Keratinocyte (primary cell): Measurements from ENCODE around the gene RAP1GAP2. TPM values are rescaled to one million over a fixed set of nuclear protein-coding genes. Genes with fewer than 3 reads are reported as not detected.
"Not testable (repeated sequence)": the region's sequence is repeated elsewhere in the genome, so short reads cannot be mapped to it uniquely, and the experiment has no call there.

Experiments
- DNase-seq: peaks from one replicate; pipeline ENCODE4 v3.0.0-alpha.2; 2011; ENCODE audit warnings: low read depth, missing footprints, low spot score
- FAIRE-seq: peaks from 2 replicates; lab custom pipeline; 2011; peaks lifted over from hg19 to GRCh38; lab: Jason Lieb, UNC
- H2AFZ ChIP-seq: 2 replicates; pipeline ENCODE4 v1.6.0; 2012; ENCODE audit warnings: low read length, control low read depth, inconsistent platforms; ENCODE audit not compliant: control insufficient read depth
- H3K27ac ChIP-seq: 2 replicates; pipeline ENCODE4 v1.5.1; 2011; ENCODE audit warnings: low read length; ENCODE audit not compliant: control insufficient read depth, insufficient read depth
- H3K27me3 ChIP-seq: 3 replicates; pipeline ENCODE4 v1.6.0; 2011; ENCODE audit warnings: low read length; ENCODE audit not compliant: control insufficient read depth, insufficient read depth; ENCODE audit errors: extremely low read depth
- H3K36me3 ChIP-seq, 2 experiments: 2 replicates in 1 of 2; 3 replicates in 1 of 2; pipeline ENCODE4 v1.5.1; 2011; ENCODE audit warnings: low read length in 2 of 2, mild to moderate bottlenecking in 1 of 2; ENCODE audit not compliant: control insufficient read depth in 2 of 2, insufficient read depth in 2 of 2; ENCODE audit errors: extremely low read depth in 1 of 2
- H3K4me1 ChIP-seq: 3 replicates; pipeline ENCODE4 v1.5.1; 2011; ENCODE audit warnings: low read length; ENCODE audit not compliant: control insufficient read depth, insufficient read depth; ENCODE audit errors: extremely low read depth
- H3K4me2 ChIP-seq: 3 replicates; pipeline ENCODE4 v1.6.0; 2011; ENCODE audit warnings: low read depth, low read length; ENCODE audit not compliant: control insufficient read depth, insufficient read depth; ENCODE audit errors: extremely low read depth
- H3K4me3 ChIP-seq, 3 experiments: fragments of 200-600 bp in 1 of 3; sonication (generic) in 1 of 3; 2 replicates in 2 of 3; 3 replicates in 1 of 3; pipeline ENCODE4 v1.5.1; 2011 to 2016; ENCODE audit warnings: low read length in 3 of 3, mild to moderate bottlenecking in 3 of 3, control low read depth in 2 of 3, inconsistent platforms in 1 of 3, low read depth in 1 of 3, mixed read lengths in 1 of 3, mixed run types in 1 of 3, moderate library complexity in 1 of 3; ENCODE audit not compliant: control insufficient read depth in 2 of 3, insufficient read depth in 2 of 3; ENCODE audit errors: extremely low read depth in 1 of 3
- H3K79me2 ChIP-seq: 2 replicates; pipeline ENCODE4 v1.6.0; 2012; ENCODE audit warnings: low read length; ENCODE audit not compliant: control insufficient read depth, insufficient read depth
- H3K9ac ChIP-seq: 3 replicates; pipeline ENCODE4 v1.6.0; 2011; ENCODE audit warnings: low read length; ENCODE audit not compliant: control insufficient read depth, insufficient read depth; ENCODE audit errors: extremely low read depth
- H3K9me1 ChIP-seq: 3 replicates; pipeline ENCODE4 v1.6.0; 2011; ENCODE audit warnings: low read length; ENCODE audit not compliant: control insufficient read depth, insufficient read depth; ENCODE audit errors: extremely low read depth
- H3K9me3 ChIP-seq: 2 replicates; pipeline ENCODE4 v1.5.1; 2012; ENCODE audit warnings: low read depth, low read length; ENCODE audit not compliant: control insufficient read depth
- H4K20me1 ChIP-seq: 3 replicates; pipeline ENCODE4 v1.6.0; 2011; ENCODE audit warnings: low read length; ENCODE audit not compliant: control insufficient read depth, insufficient read depth; ENCODE audit errors: extremely low read depth
- EZH2 ChIP-seq: IDR thresholded peaks from one replicate; pipeline ENCODE4 v1.6.1; 2012; ENCODE audit warnings: inconsistent platforms, mild to moderate bottlenecking, low read length, moderate library complexity
- dilution Hi-C: fragments of 300-500 bp; cut with MboI; formaldehyde crosslinking; loops from one replicate; pipeline ENCODE4 v1.7.0; 2020; ENCODE audit warnings: low sequenced_read_pairs; ENCODE audit not compliant: extremely low pct_ligation_motif_present
- polyA plus RNA-seq, 5 experiments: library from polyadenylated mRNA; depleted of rRNA in 3 of 5; stranded (reverse) in 3 of 5; stranded (forward) in 1 of 5; unstranded in 1 of 5; fragments of >200 nt; gene quantifications; 1 replicate in 1 of 5; 2 replicates in 3 of 5; 3 replicates in 1 of 5; pipeline versions ENCODE4 v1.2.1 to v1.2.3, GENCODE V29; 2011 to 2012; ENCODE audit warnings: missing spikeins in 2 of 5, low read depth in 1 of 5, low replicate concordance in 1 of 5
- TF ChIP-seq, protein P1 (sequence below), 3 experiments: IDR thresholded peaks in 1 of 3; conservative IDR thresholded peaks in 1 of 3; optimal IDR thresholded peaks in 1 of 3; 2 replicates in 2 of 3; 3 replicates in 1 of 3; pipeline versions ENCODE3 to v1.5.1; 2011; ENCODE audit warnings: low read length in 3 of 3, mild to moderate bottlenecking in 3 of 3, moderate library complexity in 2 of 3, control low read depth in 1 of 3, inconsistent platforms in 1 of 3; ENCODE audit not compliant: insufficient read depth in 2 of 3; ENCODE audit errors: extremely low read depth in 1 of 3

RAP1GAP2 gene
- polyA plus RNA-seq, 1 donor (not counting 4 experiments of a cell fraction or from before 2014, with no cell fraction given), result 13.6 TPM

DNA sequence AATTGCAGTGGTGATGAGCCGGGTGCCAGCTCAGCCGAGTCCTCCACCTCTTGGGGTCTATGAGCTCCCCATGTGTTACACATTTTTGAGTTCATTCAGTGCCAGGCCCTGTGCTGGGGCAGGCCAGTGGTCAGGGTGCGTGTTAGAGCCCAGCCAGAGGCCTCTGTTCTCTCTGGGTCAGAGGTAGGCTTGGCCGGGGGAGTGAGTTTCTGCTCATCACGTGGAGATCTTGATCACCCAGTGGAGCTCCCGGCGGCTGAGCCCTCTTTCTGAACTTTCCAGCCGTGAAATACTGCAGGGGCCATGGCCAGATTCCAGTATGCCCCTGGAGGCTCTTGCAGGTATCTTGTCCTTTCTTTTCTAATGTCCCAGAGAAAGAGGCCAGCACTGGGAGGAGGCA, 93.0 kb downstream of the RAP1GAP2 start:
- Histone ChIP-seq H3K4me2 (no peak overlapping the region), H2AFZ (no peak overlapping the region), H3K9me1 (no peaks in the 10 kb centered on the region), H3K79me2 (peaks cover 22% of the 10 kb centered on the region), H3K27ac (no peak overlapping the region), H3K9ac (no peak overlapping the region), H3K4me1 (peaks cover 39% of the 10 kb centered on the region), H3K27me3 (no peaks in the 10 kb centered on the region), H3K9me3 (no peaks in the 10 kb centered on the region), H4K20me1 (no peaks in the 10 kb centered on the region), H3K36me3 (peaks cover 5 to 8% of the 10 kb centered on the region in 2 experiments), H3K4me3 (no peak overlapping the region)
- FAIRE-seq (no peak), DNase-seq (no peak)
- dilution Hi-C loops, result no loop called here
- no peak for TF ChIP-seq EZH2
- TF ChIP-seq, protein P1, sequence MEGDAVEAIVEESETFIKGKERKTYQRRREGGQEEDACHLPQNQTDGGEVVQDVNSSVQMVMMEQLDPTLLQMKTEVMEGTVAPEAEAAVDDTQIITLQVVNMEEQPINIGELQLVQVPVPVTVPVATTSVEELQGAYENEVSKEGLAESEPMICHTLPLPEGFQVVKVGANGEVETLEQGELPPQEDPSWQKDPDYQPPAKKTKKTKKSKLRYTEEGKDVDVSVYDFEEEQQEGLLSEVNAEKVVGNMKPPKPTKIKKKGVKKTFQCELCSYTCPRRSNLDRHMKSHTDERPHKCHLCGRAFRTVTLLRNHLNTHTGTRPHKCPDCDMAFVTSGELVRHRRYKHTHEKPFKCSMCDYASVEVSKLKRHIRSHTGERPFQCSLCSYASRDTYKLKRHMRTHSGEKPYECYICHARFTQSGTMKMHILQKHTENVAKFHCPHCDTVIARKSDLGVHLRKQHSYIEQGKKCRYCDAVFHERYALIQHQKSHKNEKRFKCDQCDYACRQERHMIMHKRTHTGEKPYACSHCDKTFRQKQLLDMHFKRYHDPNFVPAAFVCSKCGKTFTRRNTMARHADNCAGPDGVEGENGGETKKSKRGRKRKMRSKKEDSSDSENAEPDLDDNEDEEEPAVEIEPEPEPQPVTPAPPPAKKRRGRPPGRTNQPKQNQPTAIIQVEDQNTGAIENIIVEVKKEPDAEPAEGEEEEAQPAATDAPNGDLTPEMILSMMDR (optimal IDR thresholded peaks at IDR 0.05 in 1 of 3, IDR thresholded peaks at IDR 0.05 in 1 of 3, conservative IDR thresholded peaks at IDR 0.05 in 1 of 3; ENCODE audit: extremely low read depth in 1 of 3, insufficient read depth in 2 of 3, low read length in 3 of 3), result no peak

DNA sequence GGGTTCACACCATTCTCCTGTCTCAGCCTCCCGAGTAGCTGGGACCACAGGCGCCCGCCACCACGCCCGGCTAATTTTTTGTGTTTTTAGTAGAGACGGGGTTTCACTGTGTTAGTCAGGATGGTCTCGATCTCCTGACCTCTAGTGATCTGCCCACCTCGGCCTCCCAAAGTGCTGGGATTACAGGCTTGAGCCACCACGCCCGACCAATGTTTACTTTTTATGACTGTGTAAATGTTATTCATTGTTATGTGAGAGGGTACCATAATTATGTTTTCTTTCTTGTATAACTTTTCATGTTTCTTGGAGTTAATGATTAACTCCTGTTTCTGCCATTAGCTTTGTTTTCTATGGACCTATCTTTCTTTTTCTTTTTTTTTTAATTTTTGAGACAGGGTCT, 94.5 kb downstream of the RAP1GAP2 start:
- H3K4me3 ChIP-seq, H3K36me3 ChIP-seq, DNase-seq, dilution Hi-C loops, H3K9me1 ChIP-seq, H3K9me3 ChIP-seq, H4K20me1 ChIP-seq, H3K4me2 ChIP-seq, H3K27me3 ChIP-seq, FAIRE-seq, H3K27ac ChIP-seq, H3K9ac ChIP-seq, H2AFZ ChIP-seq: not testable (repeated sequence)
- peaks cover 24% of the 10 kb centered on the region for H3K79me2 ChIP-seq
- H3K4me1 ChIP-seq, result peaks cover 41% of the 10 kb centered on the region

DNA sequence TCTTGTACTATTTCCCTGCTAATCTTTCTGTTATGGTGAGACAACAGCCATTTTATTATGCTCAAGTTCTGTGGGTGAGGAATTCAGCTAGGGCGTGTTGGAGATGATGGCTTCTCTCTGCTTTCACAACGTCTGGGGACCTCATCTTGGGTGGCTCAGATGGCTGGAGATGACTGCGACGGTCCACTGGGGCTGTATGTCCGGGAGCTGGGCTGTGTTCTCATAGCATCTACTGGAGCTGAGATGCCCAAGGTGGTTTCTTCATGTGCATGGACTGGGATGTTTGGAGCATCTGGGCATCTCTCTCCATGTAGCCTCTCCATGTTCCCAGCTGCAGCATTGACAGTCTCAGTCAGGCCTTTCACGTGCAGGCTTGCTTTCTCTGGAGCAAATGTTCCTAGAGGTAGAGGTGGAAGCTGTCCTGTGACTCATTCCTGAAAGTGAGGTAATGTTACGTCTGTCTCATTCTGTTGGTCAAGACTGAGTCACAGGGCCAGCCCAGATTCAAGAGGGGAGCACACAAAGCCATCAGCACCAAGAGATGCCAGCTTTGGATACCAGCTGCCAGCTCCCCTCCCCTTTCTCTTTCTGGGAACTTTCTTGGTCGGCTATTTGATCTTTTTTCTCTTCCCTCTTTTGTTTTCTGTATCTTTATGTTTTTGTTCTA, 96.2 kb downstream of the RAP1GAP2 start:
- Histone ChIP-seq H3K4me3 (no peak overlapping the region), H3K9me1 (no peaks in the 10 kb centered on the region), H3K36me3 (peaks cover 2 to 3% of the 10 kb centered on the region in 2 experiments), H4K20me1 (no peaks in the 10 kb centered on the region), H3K27me3 (no peaks in the 10 kb centered on the region), H3K4me2 (peak overlapping the region; percentile 87), H3K79me2 (peaks cover 28% of the 10 kb centered on the region), H2AFZ (no peak overlapping the region), H3K4me1 (peaks cover 37% of the 10 kb centered on the region), H3K9ac (peak overlapping the region; percentile 90), H3K9me3 (no peaks in the 10 kb centered on the region), H3K27ac (peak overlapping the region; percentile 98)
- FAIRE-seq, result peak; percentile 100
- dilution Hi-C loops, result no loop called here
- no peak for TF ChIP-seq EZH2
- TF ChIP-seq, protein P1 (optimal IDR thresholded peaks at IDR 0.05 in 1 of 3, IDR thresholded peaks at IDR 0.05 in 1 of 3, conservative IDR thresholded peaks at IDR 0.05 in 1 of 3; ENCODE audit: extremely low read depth in 1 of 3, insufficient read depth in 2 of 3, low read length in 3 of 3), result no peak
- peak; percentile 92 for DNase-seq
